ENCODE results near the gene SHQ1.

DNA sequence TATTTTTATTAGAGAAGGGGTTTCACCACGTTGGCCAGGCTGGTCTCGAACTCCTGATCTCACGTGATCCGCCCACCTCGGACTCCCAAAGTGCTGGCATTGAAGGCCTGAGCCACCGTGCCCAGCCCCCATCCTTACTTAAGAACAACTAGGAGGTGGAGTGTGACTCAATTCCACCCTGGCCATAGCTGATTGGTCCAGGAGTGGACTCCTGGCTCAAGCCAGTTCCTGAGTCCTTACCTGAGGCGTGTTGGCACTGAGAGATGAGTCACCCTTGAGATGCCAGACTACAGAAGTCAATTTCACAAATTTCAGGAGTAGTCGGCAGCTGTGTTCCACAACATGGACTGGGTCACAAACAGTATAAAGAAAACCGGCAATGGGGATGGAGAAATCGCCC is 124.2 kb downstream of the SHQ1 start:
- TF ChIP-seq CTCF (IDR thresholded peaks at IDR 0.05) (no peak), POLR2A (IDR thresholded peaks at IDR 0.05) (no peak)

Data from sigmoid colon (tissue), 3 donors.